ENCODE data around the gene GDA. TPM values are rescaled to one million over a fixed set of nuclear protein-coding genes. Genes with fewer than 3 reads are reported as not detected.
A peak's percentile ranks its signal among the peaks of the same experiment; 100 is the strongest.
"Not testable (repeated sequence)": the region's sequence is repeated elsewhere in the genome, so short reads cannot be mapped to it uniquely, and the experiment has no call there.

Gene GDA
- total RNA-seq, 1 donor from 2014 or later = not detected

DNA sequence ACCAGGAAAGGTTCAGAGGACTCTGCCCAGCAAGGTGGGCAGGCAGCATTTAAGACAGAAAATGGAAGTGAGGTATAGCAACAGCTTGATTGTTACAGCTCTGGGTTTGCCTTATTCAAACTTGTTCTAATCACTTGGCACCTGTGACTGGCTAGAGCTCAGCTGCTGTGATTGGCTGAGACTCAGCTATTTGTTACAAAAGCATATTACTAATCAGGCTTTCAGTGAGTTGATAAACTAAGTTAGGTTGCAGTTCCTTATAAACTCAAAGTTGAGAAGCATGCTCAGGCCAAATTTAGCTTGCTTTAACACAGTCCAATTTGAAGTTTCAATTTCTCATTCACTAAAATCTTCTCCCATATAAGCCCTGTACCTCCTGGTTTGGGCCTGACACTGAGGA, 56.3 kb downstream of the GDA start:
- DNase-seq (ENCODE audit: low read depth in 2 of 2) = no peak

DNA sequence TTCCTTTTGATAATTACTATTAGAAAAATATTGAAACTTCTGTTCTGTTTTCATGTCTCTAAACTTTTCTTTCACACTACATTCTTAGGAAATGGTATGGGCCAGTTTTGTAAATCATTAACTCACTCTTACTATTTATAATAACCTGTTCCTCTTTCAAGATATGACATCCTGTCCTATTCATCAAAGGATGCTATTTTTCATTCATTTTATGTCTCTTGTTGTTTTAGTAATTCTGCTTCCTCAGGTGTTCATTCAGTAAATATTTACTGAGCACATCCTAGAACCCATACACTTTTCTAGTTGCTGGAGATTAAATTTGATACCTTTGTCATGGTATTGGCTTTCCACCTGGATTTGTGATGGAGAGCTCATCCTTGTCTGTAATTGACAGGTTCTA, 58.0 kb downstream of the GDA start:
- DNase-seq (ENCODE audit: low read depth in 2 of 2) = no peak

DNA sequence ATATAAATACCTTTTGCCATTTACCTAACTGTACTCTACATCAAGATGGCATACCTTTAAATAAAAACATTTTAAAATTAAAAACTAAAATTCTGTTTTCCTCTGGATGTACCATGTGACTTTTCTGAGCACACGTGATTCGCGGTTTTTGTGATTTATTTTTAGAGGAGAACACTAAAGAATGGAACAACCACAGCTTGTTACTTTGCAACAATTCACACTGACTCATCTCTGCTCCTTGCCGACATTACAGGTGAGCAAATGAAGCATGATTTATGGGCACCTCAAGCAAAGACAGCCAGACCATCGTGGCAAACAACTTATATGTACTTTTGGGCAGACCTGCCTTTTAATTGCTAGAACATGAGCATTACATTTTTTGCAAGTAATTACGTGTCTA, 61.3 kb downstream of the GDA start:
- DNase-seq (ENCODE audit: low read depth in 2 of 2) = no peak

DNA sequence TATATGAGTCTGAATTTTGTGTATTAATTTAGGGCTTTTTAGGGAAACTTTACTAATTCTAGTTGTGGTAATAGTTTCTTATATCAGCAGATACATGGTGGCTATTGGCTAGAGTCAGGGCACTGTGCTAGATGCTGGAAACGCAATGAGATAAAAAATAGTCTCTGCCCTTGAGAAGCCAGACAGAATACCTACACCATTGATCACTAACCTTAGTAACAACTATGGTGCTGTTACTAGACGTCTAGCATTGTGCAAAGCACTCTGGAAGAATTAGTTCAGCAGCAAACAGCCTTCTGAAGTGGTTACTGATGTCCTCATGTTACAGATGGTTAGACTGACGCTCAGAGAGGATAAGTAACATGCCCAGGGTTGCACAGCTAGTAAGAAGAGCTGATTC, 61.8 kb downstream of the GDA start:
- DNase-seq (ENCODE audit: low read depth in 2 of 2) = no peak

DNA sequence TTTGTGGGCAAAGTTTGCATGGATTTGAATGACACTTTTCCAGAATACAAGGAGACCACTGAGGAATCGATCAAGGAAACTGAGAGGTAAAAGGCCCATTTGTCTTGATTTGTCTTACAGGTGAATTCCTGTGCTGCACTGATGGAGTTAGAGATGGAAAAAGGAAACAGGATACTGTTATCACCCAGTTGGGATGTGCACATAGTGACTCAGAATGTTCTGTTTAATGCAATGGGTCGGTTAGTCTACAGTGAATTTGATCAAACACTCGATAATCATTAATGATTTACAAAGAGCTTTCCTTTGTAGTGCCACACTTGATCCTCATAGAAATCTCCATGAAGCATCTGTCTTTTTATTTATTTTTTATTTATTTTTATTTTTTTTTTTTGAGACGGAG, 64.7 kb downstream of the GDA start:
- DNase-seq (ENCODE audit: low read depth in 2 of 2) = no peak

DNA sequence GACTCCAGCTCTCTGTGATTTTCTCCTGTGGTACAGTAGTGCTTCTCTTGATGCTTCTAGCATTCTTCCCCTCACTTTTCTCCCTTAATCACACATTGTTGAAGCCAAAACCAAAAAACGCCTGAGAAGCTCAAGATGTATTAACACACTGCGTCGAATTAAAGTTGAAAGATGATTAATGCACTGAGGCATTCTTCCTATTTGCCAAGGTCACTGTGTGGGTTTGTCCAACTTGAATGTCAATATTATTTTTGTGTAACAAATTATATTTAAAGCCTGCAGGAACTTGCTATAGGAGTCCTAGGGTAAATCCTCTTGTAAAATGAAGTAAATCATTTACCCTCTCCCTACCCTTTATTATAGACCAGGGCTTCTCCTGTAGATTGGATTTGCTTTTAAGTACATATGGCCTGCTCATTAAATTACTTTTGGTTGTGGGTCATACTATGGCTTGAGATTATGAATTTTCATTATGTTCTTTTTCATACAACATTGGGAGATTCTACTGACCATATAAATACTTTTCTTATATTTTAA, 68.1 kb downstream of the GDA start:
- no peak for DNase-seq (ENCODE audit: low read depth in 2 of 2)

DNA sequence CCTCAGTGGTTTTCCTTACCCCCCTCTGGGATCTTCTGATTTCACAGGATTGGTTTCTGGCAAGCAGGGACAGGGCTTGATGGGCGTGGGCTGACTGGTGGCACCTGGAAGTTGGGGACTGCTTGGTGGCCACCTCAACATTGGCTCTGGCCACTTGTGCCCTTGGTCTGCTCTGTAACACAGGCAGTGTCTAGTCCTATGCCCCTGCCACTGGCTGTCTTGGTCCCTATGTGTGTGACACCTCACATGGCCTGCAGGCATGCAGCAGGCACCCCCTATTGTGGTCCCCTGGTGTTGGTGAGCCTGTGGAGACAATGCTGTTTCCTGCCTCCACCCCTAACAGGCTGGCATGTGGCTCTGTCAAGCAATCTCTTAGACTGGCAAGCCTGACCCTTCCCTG, 71.3 kb downstream of the GDA start:
- no peak for DNase-seq (ENCODE audit: low read depth in 2 of 2)

DNA sequence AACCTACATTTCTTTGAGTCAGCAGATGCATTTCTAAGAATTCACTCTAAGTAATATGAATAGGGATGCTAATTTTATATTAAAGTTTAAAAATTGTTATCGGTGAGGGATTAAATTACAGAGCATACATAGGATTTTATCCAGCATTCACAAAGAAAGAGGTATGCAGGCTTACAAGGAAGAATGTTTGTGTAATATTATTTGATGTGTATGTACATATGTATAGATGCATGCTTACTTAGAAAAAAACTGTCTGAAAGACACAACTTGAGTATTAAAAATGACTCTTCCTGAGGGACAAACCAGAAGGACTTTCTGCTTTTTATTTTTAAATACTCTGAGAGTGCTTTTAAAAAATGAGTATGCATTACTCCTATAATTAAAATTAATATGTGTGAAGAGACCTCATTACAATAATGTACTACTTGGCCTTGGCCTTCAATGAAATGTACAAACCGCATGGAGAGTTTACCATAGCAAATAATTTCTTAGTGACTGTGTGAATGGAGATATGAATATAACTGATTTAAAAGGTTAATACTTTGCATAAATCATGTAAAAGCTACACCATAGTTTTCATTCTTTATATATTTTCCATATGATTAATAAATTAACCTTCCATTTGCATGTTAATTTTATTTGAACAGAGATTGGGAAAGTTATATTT, 77.0 kb downstream of the GDA start:
- DNase-seq (ENCODE audit: low read depth in 2 of 2) = no peak

DNA sequence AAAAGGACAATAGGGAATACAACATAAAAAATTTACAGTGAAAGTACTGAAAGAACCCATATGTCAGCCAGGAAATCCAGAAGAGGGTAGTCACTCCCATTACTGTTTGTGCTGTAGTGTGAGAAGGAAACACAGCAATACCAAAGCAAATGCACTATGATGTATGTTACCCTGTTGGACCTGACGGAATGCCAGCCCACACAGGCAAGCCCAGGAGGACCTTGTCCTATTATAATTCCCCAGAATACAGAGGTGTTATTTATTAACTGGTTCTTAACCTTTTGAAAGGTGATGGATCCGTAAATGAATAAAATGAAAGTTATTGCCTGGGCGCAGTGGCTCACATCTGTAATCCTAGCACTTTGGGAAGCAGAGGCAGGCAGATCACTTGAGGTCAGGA, 79.0 kb downstream of the GDA start:
- no peak for DNase-seq (ENCODE audit: low read depth in 2 of 2)

DNA sequence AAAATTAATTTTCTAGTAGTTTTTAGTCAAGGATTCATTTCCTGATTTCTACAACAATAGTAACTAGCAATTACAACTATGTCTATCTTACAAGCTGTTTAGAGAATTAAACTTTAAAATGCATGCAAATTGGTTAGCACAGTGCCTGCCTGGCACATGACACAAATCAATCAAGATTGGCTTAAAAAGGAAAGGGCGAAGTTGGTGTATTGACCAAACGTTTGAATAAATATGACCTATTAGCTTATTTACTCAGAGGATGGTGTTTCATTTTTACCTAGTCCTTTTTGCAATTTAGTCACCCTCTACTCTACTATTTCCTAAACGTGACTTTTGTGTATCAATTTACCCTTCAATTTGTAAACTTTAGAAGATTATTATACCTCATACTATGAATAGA, 83.5 kb downstream of the GDA start:
- no peak for DNase-seq (ENCODE audit: low read depth in 2 of 2)

DNA sequence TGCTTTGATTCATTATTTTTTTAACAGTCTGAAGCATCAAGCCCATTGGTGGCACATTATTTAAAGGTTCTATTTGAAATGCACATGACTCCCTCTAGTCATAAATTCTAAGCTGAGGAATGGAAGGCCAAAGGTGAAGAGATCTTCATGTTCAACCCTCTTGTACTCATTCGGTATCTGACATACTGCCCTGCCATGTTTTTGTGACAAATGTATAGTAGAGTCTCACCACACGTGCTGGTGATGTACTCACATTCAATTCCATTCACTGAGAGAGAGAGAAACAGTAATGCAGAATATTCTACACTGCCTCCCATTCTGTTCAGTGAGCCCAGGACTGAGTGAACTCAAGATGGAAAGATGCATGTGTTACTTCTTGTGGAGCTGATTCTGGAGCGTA, 98.3 kb downstream of the GDA start:
- DNase-seq (ENCODE audit: low read depth in 2 of 2) = no peak

DNA sequence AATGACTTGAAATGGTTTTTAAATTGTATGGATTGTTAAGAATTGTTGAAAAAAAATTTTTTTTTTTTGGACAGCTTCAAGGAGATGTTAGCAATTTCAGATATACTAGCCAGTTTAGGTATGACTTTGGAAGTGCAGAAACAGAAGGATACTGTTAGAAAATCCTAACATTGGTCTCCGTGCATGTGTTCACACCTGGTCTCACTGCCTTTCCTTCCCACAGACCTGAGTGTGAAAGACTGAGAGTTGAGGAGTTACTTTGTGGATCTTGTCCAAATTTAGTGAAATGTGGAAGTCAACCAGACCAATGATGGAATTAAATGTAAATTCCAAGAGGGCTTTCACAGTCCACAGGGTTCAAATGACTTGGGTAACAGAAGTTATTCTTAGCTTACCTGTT, 102.3 kb downstream of the GDA start:
- no peak for DNase-seq (ENCODE audit: low read depth in 2 of 2)

DNA sequence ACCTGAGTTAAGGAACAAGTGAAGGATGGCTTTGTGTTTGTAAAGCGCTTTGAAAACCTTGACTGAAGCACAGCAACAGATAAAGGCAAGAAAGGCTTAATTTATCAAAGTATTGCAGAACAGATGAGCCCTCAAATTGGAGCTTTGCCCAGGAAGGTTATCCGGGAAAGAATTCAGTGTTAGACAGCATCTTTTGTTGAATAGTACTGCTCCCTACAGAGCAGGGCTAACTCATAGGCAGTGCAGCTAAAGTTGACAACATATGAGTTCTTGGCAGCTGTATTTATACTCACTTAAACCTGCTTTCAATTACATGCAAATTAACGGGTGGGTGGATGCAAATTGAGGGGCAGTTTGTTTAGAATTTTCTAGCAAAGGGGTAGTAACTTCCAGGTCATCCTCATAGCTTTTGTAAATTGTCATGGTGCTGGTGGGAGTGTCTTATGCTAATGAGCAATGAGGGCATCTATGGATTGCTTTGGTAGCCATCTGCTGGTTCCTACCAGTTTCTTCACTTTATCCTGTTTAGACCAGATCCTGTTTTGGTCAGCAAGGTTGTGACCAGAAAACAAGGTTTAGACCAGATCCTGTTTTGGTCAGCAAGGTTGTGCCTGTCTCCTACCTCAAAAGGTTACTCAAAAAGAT, 105.8 kb downstream of the GDA start:
- no peak for DNase-seq (ENCODE audit: low read depth in 2 of 2)

DNA sequence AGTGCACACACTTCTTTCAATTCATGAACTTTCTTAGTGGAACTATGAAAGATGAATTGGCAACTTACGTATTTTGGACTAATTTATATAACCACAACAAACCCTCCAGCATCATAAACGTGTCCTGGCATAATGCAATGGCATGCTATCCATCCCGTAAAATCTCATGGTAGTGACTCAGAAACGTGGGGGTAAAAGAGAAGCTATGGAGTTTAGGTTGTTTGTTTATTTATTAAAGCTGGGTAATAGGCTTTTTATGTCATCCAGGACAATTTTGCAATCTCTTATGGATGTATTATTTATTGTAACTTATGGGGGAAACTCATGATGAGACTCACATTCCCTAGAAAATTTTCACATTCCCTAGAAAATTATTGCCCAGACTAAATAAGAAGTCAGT, 106.3 kb downstream of the GDA start:
- no peak for DNase-seq (ENCODE audit: low read depth in 2 of 2)

DNA sequence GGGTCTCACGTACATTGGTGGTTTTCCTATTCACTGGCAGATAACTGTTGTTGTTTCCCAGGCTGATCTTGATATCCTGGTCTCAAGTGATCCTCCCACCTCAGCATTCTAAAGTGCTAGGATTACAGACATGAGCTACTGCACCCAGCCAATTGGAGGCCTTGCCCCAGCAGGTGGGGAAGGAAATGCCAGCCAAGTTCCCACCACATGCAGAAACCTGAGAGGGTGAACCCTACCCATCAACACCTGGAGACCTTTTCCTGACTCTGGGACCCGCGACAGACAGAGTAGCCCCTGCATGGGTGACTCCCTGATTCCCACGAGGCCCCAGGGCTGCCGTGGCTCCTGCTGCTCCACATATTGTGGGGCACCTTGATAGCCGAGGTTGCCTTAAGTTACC, 107.7 kb downstream of the GDA start:
- DNase-seq (ENCODE audit: low read depth in 2 of 2) = no peak

DNA sequence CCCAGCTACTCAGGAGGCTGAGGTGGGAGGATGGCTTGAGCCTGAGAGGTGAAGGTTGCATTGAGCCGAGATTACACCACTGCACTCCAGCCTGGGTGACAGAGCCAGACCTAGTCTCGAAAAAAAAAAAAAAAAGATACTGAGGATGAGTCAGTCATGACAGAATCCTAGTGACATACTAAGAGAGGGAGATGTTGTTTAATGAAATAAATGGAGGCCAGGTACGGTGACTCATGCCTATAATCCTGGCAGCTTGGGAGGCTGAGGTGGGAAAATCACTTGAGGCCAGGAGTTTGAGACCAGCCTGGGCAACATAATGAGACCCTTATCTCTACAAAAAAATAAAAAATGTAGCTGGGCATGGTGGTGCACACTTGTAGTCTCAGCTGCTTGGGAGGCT, 108.6 kb downstream of the GDA start:
- DNase-seq (ENCODE audit: low read depth in 2 of 2) = no peak

DNA sequence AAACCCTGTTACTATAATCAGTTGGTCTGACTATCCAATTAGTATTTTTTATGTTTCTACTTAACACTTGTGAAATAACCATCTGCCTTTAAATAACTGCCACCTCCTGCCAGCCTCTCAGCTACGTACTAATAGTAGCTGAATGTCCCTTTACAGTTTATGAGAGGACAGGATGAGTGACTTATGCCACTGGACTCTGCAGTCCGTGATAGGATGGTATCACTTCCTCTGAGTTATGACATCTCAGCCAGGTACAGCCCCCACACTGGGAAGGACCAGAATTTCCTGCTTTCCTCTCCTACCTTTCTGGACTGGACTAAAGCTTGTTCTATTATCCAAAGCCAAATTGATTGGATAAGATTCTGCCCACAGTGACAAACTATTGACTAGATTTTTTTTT, 112.8 kb downstream of the GDA start:
- no peak for DNase-seq (ENCODE audit: low read depth in 2 of 2)

DNA sequence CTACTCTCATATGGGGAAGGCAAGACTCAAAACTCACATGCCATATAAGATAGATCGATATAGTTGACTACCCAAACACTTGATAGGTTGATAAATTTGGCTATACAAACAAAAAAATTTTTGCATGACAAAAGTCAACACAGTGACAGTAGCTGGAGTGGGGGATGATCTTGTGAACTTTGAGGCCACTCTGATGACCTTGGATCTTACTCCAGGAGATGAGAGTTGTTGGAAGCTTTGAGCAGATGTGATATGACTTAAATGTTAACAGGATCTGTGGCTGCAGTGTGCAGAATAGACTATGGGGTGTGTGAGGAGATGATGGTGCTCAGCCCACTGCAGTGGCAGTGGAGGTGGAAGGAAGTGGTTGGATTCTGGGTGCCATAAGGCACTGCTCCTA, 114.3 kb downstream of the GDA start:
- DNase-seq (ENCODE audit: low read depth in 2 of 2) = no peak

DNA sequence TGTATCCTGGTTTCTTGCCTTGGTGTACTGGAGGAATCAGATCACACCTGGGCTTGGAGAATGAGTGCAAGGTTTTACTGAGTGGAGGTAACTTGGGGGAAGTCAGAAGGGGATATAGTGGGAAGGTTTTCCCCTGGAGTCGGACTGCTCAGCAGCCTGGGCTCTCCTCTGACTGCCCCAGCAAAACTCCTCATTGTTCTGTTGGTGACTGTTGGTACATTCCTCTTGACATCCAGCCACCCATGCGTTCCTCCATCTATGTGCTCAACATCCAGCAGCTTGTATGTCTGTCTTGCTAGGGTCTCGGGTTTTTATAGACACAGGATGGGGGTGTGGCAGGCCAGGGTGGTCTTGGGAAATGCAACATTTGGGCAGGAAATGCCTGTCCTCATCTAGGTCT, 119.7 kb downstream of the GDA start:
- DNase-seq (ENCODE audit: low read depth in 2 of 2) = no peak

DNA sequence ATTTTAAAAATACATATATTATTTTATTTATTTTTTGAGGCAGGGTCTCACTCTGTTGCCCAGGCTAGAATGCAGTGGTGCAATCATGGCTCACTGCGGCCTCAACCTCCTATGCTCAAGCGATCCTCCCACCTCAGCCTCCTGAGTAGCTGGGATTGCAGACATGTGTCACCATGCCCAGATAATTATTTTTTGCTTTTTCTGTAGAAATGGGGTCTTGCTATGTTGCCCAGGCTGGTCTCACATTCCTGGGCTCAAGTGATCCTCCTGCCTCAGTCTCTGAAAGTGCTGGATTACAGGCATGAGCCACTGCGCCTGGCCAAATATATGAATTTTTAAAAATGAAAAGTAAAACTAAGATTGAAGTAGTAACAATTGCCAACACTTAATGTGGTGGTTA, 121.1 kb downstream of the GDA start:
- not testable (repeated sequence) for DNase-seq (ENCODE audit: low read depth in 2 of 2)

DNA sequence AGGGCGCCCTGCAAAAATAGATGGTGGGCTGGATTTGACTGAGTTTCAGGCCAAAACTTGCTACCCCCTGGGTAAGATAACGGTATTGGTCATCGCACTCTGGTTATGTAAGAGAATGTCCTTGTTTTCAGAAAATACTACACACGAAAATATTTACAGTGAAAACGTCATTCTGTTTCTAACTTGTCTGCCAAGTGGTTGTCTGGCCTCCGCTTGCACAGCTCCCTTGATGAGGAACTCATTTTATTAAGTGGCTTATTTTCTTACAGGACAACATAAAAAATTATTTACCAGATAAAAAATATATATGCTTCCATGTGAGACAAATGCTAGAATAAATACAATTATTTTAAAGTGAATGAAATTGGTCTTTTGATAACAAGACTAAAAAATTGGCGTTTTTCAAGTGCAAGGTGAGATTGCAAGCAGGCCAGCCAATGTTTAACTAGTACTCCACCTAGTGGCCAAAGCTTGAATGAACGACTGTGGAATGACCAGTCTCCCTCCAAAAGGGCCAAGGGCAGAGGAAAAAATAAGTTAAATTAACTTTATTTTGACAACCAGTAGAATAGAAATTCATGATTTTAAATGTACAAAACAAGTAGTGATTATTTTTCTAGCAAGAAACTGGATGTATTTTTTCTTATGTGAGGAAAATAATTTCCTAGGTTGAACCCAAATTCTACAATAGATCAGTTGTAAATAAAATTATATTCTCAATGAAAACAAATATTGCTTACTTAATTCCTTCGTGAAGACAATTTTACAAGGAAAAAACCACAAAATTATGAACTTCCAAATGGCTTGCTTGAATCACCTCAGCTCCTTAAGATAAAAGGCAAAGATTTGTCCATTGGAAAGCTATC, 122.6 kb downstream of the GDA start:
- peak; percentile 58 to 67 for DNase-seq (ENCODE audit: low read depth in 2 of 2)

DNA sequence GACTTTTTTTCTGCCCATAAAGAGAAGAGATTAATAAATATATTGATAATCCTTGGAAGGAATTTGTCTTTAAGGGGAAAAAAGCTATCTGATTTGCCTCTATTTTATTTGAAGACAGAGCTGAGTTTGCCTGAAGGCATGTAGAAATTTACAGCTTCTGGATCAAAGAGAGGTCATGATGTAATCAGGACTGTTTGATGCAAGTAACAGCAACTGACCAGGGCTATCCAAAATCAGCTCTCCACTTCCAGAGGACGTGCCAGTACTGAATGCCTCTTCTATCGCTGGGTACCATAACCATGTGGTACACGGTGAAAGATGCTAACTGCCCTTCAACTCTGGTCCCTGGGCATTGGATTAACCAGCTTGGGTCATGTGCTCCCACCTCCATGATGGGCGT, 125.2 kb downstream of the GDA start:
- no peak for DNase-seq (ENCODE audit: low read depth in 2 of 2)

DNA sequence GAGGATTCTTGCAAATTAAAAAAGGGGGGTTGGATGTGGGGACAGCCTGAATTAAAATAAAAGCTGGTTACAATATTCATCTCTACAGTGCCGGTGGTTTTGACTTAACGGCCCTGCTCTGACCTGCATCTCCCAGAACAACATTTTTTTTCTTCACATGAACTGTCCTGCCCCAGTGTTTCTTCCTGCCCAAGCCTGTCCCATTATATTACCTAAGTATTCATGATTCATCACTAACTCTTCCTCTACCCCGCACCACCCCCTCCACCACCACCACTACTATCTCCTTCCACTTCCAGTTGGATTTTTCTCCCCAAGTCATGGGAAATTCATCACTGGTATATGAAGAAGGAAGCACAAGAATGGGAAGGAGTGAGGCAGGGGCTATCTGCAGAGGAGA, 125.7 kb downstream of the GDA start:
- no peak for DNase-seq (ENCODE audit: low read depth in 2 of 2)

Data from lung microvascular endothelial cell (primary cell).